GM18907 (cell line): ENCODE data around the gene PFKFB4.

Source experiments
- ATAC-seq: cut with Tn5 transposase; IDR thresholded peaks from one replicate; pipeline ENCODE4 v1.9.1; 2021; ENCODE audit warnings: mild to moderate bottlenecking, moderate library complexity; ENCODE audit not compliant: unreplicated experiment

PFKFB4 gene

DNA sequence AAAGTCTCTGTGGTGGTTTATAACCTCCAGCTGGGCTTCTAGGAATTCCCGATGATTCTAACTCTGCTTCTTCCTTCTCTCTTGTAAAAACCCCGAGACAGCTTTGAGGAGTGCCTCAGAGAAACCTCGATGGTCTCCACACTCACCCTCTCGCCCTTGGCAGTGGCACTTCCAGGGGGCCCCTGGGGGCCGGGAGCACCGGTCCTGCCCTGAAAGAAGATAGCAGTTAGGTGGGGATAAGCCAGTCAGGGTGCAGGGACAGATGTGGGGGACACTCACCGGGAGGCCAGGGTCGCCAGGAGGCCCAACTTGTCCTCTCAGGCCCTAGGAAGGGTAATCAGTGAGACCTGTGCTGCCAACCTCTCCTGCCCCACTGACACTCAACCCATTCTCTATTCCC is 28.8 kb upstream of the PFKFB4 start:
- no peak for ATAC-seq

DNA sequence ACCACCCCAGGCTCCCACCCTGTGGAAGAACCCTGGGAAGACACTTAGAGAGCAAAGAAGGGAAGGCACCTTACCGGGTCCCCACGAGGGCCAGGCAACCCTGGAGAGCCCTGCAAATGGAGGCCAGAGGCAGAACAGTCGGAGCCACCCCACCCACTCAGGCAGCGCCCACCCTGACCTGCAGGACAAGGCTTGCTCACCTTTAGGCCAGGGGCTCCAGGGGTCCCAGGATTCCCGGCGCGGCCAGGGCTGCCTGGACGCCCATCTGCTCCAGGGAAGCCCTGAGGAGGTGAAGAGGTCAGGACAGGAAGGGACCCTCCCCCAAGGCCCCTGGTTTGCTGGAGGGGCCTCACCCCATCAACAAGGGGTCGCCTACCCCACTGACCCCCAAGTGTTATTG is 28.2 kb upstream of the PFKFB4 start:
- ATAC-seq = no peak

DNA sequence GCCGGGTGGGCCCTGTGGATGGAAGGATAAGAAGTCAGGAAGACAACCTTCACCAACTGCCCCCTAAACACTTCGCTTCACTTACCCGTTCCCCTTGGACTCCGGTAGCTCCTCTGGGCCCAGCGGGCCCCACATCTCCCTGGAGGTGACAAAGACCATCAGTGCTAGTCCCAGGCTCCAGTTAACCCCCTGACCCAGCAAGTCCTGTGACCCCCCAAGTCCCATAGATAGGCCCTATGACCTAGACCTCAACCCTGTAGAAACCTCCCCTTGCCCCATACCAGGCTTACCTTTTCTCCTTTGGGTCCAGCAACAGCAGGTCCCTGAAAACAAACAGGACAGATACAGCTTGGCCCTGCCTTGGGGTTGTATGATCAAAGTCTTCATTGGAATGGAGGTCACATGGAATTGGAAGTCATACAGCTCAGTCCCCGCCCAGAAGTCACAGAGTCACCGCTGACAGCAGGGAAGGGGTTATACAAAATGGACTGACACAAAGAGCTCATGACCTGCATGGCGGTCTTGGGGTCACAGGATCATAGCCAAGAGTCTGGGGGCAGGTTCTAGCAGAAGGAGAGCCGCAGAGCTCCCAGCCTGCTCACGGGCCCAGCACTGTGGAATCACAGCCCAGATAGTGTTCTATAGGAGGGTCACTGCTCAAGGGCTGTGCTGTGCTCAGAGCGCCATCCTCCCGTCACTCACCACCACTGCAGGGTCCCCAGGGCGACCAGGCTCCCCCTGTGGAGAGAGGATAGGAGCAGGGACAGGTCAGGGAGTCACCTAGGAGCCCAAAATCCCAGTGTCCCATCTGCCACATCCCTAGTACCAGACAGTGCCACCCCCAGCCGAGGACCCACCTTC is 25.2 kb upstream of the PFKFB4 start:
- no peak for ATAC-seq

DNA sequence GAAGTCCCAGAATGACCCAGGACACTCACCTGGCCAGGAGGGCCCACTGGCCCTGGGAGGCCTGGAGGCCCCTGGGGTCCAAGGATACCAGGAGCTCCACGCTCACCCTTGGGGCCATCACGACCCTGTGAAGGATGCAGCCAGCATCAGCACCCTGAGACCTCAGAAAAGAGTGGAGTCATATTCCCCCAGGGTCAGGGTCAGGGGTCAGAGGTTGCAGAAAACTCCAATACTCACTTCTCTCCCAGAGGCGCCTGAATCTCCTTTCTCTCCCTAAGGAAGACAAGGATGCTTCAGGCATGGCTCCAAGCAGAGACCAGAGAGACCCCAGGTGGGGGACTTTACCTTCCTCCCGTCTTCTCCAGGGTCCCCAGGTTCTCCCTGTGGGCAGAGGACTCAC is 20.0 kb upstream of the PFKFB4 start:
- no peak for ATAC-seq

DNA sequence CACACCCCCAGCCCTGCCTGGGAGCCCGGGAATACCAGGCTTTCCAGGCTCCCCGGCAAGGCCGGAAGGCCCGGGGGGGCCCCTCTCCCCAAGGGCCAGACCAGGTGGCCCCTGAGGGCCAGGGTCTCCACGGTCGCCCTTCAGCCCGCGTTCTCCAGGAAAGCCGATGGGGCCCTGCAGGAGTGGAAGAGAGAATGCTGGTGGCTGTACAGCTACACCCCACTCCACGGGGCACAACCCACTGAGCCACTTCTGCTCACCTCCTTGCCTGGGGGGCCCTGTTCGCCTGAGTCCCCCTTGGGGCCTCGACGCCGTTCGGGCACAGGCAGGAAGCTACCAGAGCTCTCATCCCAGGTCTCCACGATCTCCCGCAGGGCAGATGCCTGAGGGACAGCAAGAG is 18.8 kb upstream of the PFKFB4 start:
- no peak for ATAC-seq

DNA sequence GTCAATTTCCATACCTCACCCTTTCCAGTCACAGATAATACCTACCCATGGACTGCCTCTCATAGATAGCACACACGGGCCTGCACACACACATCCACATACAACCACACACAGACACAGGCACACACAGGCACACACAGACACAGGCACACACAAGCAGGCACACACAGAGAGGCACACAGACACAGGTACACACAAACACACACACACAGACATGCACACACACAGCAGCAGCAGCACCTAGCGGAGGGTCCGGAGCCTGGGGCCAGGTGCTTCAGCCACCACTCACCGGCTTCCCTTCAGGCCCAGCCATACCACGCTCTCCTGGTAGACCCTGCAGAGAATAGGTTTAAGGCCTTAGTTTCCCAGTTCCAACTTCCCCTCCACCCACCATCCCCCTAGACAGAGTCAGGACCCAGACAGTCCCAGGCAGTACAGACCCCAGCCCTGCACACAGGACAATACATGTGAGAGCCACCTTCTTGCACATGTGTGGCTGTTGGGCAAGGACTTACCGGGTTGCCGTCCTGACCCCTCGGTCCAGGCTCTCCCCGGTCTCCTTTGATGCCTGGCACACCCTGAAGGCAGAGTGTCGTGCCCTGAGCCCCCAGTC is 17.5 kb upstream of the PFKFB4 start:
- no peak for ATAC-seq

DNA sequence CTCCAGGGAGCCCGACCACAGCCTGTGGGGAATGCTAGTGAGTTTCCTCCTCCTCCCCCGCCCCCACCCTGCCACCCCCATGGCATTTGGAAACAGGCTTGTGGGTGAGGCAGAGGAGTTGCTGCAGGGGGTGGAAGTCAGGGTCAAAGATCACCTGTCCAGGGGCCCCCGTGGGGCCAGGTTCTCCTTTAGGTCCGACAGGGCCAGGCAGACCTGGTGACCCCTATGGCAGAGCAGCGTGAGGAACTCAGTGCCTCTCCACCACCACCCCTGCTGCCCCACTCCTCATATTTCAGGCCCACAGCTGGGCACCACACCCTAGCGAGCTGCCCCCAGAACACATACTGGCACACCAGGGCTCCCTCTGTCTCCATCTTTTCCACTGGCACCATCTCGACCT is 15.9 kb upstream of the PFKFB4 start:
- no peak for ATAC-seq

DNA sequence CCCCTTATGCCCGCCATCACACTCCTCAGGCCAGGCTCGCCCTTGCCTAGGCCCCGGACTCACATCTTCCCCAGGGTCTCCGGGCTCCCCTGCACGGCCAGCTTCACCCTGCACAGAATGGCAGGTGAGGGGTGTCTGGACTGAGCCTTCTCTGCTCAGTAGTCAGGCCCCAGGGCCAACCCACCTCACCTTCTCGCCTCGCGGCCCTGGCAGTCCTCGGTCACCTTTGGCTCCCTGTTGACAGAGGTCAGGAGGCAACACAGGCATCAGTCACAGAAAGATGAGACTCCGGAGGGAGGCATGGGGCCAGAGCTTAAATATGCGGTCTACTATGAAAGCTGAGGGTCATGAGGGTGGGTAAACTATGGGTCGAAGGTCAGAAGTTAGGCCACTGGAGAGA is 15.3 kb upstream of the PFKFB4 start:
- ATAC-seq = no peak

DNA sequence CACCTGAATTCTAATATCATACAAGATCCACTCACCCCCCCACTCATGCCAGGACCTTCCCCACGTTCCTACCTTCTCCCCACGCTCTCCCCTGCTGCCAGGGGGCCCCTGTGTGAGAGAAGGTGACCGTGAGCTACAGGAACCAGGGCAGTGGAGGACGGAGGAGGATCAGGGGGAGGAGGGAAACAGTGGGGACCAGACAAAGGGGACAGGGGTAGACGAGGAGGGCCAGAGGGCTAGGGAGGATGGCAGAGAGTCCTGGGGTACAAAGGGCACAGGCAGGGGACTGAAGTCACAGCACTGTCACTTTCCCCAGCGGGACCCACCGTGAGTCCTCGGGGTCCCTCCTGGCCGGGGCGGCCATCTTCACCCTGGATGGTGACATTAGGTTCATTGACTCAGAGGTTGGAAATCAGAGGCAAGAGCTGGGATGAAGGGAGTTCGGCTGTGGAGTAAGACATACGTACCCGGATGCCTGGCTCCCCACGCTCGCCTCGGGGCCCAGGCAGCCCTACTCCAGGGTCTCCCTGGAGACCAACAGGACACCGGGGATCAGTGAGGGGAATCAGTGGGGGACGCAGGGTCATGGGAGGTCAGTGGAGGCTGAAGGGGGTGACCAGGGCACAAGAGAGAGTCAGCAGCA is 13.3 kb upstream of the PFKFB4 start:
- ATAC-seq = no peak

DNA sequence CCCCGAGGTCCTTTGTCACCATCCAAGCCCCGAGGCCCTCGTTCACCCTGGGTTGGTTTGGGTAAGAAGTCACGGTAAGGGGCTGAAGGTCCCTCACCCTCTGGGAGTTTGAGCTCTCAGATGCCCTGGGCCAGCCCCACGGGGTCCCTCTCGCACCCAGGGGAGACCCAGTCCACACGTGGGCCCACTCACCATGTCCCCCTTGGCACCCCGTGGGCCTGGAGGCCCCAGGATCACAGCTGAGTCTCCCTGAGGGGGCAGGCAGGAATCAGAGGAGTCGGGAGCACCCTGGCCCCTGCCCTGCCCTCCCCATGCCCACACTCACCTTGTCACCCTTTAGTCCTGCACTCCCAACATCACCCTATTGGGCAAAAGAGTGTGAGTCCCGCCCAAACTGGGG is 12.8 kb upstream of the PFKFB4 start:
- ATAC-seq = no peak

DNA sequence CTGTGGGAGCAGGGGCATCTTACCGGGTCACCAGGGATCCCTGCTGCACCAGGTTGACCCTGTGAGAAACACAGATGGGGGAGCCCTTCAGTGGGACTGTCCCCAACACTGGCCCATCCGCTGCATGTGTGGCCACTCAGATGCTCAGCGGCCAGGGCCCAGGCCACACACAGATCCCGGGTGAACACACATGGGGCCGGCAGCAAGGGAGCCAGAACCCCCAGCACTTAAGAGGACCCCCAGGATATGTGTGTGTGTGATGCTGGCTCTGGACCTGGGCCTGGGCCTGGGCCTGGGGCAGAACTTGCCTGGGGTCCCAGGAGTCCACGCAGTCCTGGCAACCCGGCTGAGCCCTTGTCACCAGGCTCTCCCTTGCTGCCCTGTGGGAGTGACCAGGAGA is 11.9 kb upstream of the PFKFB4 start:
- ATAC-seq = no peak

DNA sequence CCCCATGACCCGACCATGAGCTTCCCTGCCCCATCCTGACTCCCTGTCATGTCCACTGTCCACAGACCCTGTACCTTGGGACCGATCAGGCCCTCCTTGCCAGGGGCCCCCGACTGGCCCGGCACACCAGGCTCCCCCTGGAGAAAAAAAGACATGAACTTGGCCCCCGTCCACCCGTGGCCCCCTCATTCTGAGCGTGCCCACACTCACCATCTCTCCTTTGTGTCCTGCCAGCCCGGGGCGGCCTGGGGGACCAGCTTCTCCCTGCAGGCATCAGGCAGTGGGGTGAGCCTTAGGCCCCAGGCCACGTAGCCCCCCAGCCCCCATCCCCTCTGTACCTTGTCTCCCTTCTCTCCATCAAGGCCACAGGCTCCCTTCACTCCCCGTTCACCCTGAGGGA is 10.9 kb upstream of the PFKFB4 start:
- ATAC-seq = no peak

DNA sequence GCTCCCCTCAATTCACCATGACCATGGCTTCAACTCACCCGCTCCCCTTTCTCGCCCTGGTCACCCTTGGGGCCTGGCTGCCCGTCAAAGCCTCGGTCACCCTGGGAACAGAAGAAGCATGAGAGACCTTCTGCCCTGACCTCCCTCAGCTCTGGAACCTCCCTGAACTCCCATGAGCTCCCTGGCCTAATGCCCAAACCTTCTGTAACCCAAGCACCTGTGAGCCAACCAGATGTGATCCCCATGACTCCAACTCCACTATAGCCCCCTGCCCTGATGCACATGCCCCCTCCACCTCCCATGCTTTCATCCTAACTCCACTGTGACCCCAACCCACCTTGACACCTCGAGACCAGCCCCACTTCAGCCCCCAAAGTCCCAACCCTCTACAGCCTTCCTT is 10.5 kb upstream of the PFKFB4 start:
- no peak for ATAC-seq

DNA sequence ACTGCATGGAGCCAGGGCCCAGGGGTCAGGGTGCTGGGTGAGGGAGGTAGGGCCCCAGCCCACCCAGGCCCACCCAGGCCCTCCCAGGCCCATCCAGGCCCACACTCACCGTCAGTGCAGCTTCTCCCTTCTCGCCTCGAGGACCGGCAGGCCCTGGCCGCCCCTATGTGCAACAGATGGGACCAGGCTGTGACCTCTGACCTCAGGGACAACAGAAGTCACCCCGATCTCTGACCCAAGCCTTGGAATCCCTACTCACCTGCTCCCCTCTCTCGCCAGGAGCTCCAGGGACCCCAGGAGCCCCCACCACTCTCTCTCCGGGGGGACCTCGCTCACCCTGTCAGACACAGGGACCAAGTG is 9.8 kb upstream of the PFKFB4 start:
- no peak for ATAC-seq

DNA sequence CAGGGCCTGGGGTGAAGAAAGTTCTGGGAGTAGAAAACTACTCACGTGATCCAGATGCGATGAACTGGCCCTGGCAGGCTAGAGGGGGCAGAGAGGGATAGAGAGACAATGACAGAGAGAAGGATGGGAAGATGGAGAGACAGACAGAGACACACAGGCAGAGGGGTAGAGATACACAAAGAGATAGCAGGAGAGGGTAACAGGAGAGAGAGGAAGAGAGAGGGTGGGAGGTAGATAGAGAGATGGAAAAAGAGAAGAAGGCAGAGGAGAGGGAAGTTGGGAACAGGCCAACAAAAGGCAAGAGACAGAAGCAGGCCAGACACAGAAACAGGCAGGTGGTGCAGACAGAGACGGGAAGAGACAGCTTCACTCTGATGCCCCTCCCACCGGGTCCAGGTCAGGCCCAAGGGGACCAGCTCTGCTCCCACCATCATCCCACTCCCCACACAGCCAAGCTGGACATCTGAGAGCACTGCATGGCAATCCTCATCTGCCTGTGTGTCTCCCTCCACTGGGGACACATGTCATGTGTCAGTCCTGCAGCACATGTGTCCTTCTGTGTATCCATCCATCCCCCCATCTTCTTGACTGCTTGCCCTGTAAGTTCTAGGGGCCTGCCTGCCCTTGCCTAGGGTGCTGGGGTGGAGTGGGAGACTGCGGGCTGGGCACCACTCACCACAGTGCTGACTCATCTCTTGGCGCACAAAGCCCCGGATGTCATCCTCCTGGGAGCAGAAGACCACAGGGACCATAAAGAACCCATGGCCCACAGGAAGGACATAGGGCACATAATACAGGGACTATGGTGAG is 9.2 kb upstream of the PFKFB4 start:
- ATAC-seq = no peak

DNA sequence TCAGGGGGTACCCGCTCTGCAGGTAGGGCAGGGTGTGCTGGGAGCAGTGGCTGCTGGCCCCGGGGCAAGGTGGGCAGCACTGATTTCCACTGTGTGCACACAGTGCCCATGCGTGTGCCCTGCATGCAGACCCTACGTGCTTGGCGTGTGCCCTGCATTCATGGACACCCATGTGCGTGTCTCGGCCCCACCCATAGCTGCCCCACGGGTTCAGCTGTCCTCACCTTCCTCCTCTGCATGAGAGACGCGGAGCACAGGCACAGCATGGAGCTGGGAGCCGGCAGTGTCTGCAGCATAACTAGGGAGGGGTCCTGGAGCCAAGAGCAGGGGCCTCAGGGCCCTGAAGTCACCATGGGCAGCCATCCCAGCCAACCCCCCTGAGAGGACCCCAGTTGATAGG is 8.6 kb upstream of the PFKFB4 start:
- no peak for ATAC-seq

DNA sequence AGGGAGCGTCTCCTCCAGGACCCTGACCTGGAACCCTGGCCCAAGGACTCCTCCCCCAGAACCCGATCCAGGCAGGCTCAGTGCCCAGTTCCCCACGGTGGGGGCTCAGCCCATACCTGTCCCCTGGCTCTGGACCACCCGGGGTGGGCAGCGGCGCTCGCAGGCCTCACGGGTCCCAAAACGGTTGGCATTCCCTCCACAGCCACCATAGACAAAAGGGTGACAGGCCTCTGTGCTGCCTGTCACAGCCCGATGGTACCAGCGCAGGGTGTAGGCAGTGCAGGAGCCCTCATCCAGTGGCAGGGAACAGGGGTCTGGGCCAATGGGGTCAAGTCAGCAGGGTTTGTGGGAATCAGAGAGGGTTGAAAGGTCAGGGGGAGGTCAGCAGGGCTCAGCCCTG is 8.1 kb upstream of the PFKFB4 start:
- no peak for ATAC-seq

DNA sequence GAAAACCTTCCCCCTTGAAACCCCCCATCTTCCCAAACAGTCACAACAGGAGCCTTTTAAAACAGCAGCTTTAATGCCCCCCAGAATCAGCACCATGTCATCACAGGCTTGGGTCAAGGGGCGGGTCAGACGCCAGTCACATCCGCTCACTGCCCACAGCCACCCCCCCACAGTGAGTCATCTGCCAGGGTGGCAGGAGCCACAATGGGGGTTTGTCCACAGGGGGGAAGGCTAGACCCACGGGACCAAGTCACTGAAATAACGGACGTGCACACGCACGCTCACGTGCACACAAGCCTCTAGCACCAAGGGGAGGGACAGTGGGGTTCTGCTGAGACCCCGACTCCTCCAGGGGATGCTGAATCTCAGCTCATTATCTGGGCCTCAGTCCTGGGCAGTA is 7.4 kb upstream of the PFKFB4 start:
- no peak for ATAC-seq

DNA sequence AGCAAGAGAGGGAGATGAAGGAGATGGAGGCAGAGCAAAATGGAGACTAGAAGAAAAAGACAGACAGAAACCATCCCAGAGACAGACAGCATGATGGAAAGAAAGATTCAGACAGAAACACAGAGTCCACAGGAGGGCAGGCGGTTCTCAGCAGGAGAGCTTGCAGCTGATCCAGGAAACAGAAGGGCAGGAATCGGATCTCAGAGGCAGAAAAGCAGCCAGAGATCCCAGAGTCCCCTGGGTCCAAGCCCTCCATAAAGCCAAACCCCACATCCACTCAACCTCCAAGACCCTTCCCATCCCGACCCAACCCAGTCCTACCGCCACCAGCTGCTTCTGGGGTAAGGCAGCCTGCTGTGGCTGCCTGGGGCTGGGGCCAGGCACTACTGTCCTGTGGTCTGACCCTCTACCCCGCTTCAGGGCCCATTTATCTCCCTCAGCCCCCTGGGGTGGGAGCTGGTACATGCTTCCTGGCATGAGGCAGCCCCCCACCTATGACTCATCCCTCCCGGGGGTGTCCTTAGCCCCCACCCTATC is 6.8 kb upstream of the PFKFB4 start, which contains the start of gene UCN2:
UCN2 (minus strand) TSS at position 400 of the 537 bp plus-strand sequence. CDS start 657 bp downstream, outside the sequence.
- no peak for ATAC-seq

DNA sequence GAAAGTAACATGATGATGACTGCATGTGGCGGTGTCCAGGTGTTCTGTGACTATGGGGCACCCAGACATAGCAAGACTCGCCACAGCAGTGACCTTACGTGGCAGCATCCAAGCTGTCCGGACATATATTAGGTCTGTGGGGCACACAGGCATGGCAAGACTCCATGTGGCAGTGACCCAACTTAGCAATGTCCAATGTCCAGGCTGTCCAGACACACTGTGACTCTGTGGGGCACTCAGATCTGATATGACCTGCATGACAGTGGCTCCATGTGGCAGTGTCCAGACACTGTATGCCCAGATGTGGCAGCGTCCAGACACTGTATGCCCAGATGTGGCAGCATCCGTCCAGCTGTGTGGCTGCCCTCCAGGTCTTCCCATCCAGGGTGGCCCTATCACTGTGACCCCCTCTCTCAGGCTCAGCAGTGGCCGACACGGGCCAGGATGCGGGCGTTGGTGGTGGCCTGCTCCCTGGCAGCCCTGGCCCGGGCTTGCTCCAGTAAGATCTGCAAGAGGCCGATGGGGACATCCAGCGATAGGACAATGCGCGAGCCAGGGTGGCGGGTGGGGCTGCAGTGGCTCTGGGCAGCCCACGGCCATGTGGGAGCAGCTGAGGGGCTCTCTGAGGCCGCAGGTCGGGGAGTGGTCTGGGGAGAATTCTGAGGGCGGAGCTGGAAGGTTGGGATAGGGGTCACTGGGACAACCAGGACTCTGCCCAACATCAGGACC is 5.9 kb upstream of the PFKFB4 start:
- no peak for ATAC-seq
